Neural cell (in vitro differentiated cells): ENCODE measurements around the gene EN2.

Source experiments
- CTCF ChIP-seq: fragments of 450-650 bp; IDR thresholded peaks from 2 replicates; pipeline ENCODE4 v1.5.1; 2014; ENCODE audit warnings: antibody characterized with exemption, mild to moderate bottlenecking, moderate library complexity; ENCODE audit not compliant: poor library complexity, severe bottlenecking
- EP300 ChIP-seq: fragments of 450-650 bp; conservative IDR thresholded peaks from 2 replicates; pipeline ENCODE4 v1.6.1; 2014; ENCODE audit warnings: antibody characterized with exemption, mild to moderate bottlenecking, moderate library complexity; ENCODE audit not compliant: poor library complexity, severe bottlenecking
- EZH2 ChIP-seq: fragments of 200-600, 300-800 bp; shearing (Covaris generic), sonication (generic); IDR thresholded peaks from 2 replicates; pipeline ENCODE4 v1.6.1; 2014; ENCODE audit warnings: antibody characterized with exemption, low read length, borderline replicate concordance, mild to moderate bottlenecking; ENCODE audit not compliant: insufficient read depth, poor library complexity, severe bottlenecking
- MXI1 ChIP-seq: fragments of 450-650 bp; conservative IDR thresholded peaks from 2 replicates; pipeline ENCODE4 v1.6.1; 2014; ENCODE audit warnings: antibody characterized with exemption, mild to moderate bottlenecking; ENCODE audit not compliant: poor library complexity, severe bottlenecking
- POLR2AphosphoS5 ChIP-seq: IDR thresholded peaks from 2 replicates; pipeline ENCODE4 v1.6.1; 2012
- RAD21 ChIP-seq: fragments of 450-650 bp; conservative IDR thresholded peaks from 2 replicates; pipeline ENCODE4 v1.6.1; 2014; ENCODE audit warnings: antibody characterized with exemption, mild to moderate bottlenecking, moderate library complexity
- TAF1 ChIP-seq: IDR thresholded peaks from 2 replicates; pipeline ENCODE4 v1.6.1; 2012; ENCODE audit warnings: low read depth
- TF ChIP-seq, protein P1 (sequence below): IDR thresholded peaks from 2 replicates; pipeline ENCODE4 v1.6.1; 2012; ENCODE audit warnings: borderline replicate concordance

GRCh38 chr7:155423337-155424285, 34.3 kb upstream of the EN2 start:
- TF ChIP-seq, protein P1, sequence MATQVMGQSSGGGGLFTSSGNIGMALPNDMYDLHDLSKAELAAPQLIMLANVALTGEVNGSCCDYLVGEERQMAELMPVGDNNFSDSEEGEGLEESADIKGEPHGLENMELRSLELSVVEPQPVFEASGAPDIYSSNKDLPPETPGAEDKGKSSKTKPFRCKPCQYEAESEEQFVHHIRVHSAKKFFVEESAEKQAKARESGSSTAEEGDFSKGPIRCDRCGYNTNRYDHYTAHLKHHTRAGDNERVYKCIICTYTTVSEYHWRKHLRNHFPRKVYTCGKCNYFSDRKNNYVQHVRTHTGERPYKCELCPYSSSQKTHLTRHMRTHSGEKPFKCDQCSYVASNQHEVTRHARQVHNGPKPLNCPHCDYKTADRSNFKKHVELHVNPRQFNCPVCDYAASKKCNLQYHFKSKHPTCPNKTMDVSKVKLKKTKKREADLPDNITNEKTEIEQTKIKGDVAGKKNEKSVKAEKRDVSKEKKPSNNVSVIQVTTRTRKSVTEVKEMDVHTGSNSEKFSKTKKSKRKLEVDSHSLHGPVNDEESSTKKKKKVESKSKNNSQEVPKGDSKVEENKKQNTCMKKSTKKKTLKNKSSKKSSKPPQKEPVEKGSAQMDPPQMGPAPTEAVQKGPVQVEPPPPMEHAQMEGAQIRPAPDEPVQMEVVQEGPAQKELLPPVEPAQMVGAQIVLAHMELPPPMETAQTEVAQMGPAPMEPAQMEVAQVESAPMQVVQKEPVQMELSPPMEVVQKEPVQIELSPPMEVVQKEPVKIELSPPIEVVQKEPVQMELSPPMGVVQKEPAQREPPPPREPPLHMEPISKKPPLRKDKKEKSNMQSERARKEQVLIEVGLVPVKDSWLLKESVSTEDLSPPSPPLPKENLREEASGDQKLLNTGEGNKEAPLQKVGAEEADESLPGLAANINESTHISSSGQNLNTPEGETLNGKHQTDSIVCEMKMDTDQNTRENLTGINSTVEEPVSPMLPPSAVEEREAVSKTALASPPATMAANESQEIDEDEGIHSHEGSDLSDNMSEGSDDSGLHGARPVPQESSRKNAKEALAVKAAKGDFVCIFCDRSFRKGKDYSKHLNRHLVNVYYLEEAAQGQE: no peak
- TF ChIP-seq POLR2AphosphoS5: no peak
- no peak for TF ChIP-seq EP300
- no peak for TF ChIP-seq CTCF
- TF ChIP-seq EZH2: no peak
- TF ChIP-seq RAD21: no peak
- TF ChIP-seq TAF1: no peak
- TF ChIP-seq MXI1: no peak
